HCT116 (cell line): Measurements from ENCODE around the gene G6PC3. TPM values are rescaled to one million over a fixed set of nuclear protein-coding genes. Genes with fewer than 3 reads are reported as not detected.
"Not testable (repeated sequence)": the region's sequence is repeated elsewhere in the genome, so short reads cannot be mapped to it uniquely, and the experiment has no call there.

Experiments used
- ATAC-seq: fragments of 200-7000 bp; cut with Tn5 transposase; 2 replicates; pipeline ENCODE4 v1.9.1; 2020; ENCODE audit warnings: mild to moderate bottlenecking, moderate library complexity
- BruUV-seq: library from RNA; stranded (reverse); fragments of 400-500 nt; replicated peaks from 2 replicates; lab custom pipeline; 2021; lab: Mats Ljungman, UMichigan
- CTCF ChIA-PET: fragments of 300-600 bp; sonication (Branson Sonifier 250); formaldehyde crosslinking; loops from one replicate; lab custom pipeline; 2021; ENCODE audit warnings: antibody characterized with exemption; lab: Charles Lee
- POLR2A ChIA-PET: fragments of 300-600, 350-600 bp; sonication (Branson Sonifier 250); formaldehyde crosslinking; loops from one replicate; lab custom pipeline; 2021; ENCODE audit warnings: antibody characterized with exemption; lab: Charles Lee
- RAD21 ChIA-PET, 2 experiments: fragments of 300-600 bp; sonication (Branson Sonifier 250); formaldehyde crosslinking; loops; one replicate each; lab custom pipeline; 2023; ENCODE audit warnings: low total read pairs in 2 of 2; ENCODE audit not compliant: uncharacterized antibody in 2 of 2, unreplicated experiment in 2 of 2, low non-redundant PET in 1 of 2; lab: Charles Lee
- DNase-seq: peaks from one replicate; pipeline ENCODE4 v3.0.0-alpha.2; 2010; ENCODE audit warnings: low read depth, low spot score
- H2AFZ ChIP-seq: fragments of 200-600 bp; shearing (Covaris generic), sonication (generic); 2 replicates; pipeline ENCODE4 v1.6.1; 2017; ENCODE audit warnings: low read depth, mixed run types, mixed read lengths, antibody characterized with exemption, low read length; ENCODE audit not compliant: poor library complexity, severe bottlenecking
- H3K27ac ChIP-seq: 2 replicates; pipeline ENCODE4 v1.5.1; 2012; ENCODE audit warnings: low read depth, low read length
- H3K27me3 ChIP-seq: fragments of 200-600 bp; sonication (generic); 2 replicates; pipeline ENCODE4 v1.6.1; 2016; ENCODE audit warnings: mixed run types, low read length, mixed read lengths; ENCODE audit not compliant: insufficient read depth
- H3K36me3 ChIP-seq, 2 experiments: fragments of 200-500 bp in 1 of 2; fragments of 200-600 bp in 1 of 2; sonication (Bioruptor generic) in 1 of 2; sonication (generic) in 1 of 2; 2 replicates each; pipeline versions ENCODE4 v1.5.1 to v1.6.1; 2014 to 2016; ENCODE audit warnings: low read length in 2 of 2, inconsistent platforms in 1 of 2, mixed read lengths in 1 of 2, mixed run types in 1 of 2; ENCODE audit not compliant: insufficient read depth in 2 of 2, control insufficient read depth in 1 of 2
- H3K4me1 ChIP-seq, 2 experiments: fragments of 200-600 bp in 1 of 2; sonication (generic) in 1 of 2; 2 replicates each; pipeline versions ENCODE4 v1.5.1 to v1.6.1; 2012 to 2017; ENCODE audit warnings: low read length in 2 of 2, inconsistent platforms in 1 of 2, mild to moderate bottlenecking in 1 of 2, mixed read lengths in 1 of 2, mixed run types in 1 of 2, moderate library complexity in 1 of 2; ENCODE audit not compliant: insufficient read depth in 2 of 2, control insufficient read depth in 1 of 2
- H3K4me2 ChIP-seq: fragments of 200-600 bp; sonication (generic); 2 replicates; pipeline ENCODE4 v1.6.1; 2017; ENCODE audit warnings: mixed run types, low read length, mixed read lengths
- H3K4me3 ChIP-seq, 2 experiments: fragments of 200-600 bp in 1 of 2; sonication (generic) in 1 of 2; replicated peaks in 1 of 2; 2 replicates each; pipeline ENCODE4 v1.5.1; 2011 to 2016; ENCODE audit warnings: low read length in 2 of 2, control low read depth in 1 of 2, low read depth in 1 of 2, mild to moderate bottlenecking in 1 of 2, mixed read lengths in 1 of 2, mixed run types in 1 of 2
- H3K79me2 ChIP-seq: fragments of 200-600 bp; sonication (generic); 2 replicates; pipeline ENCODE4 v1.6.1; 2017; ENCODE audit warnings: mild to moderate bottlenecking, mixed run types, low read length, moderate library complexity, mixed read lengths; ENCODE audit not compliant: insufficient read depth
- H3K9ac ChIP-seq: fragments of 200-600 bp; sonication (generic); 2 replicates; pipeline ENCODE4 v1.6.1; 2016; ENCODE audit warnings: low read length, mixed read lengths
- H3K9me2 ChIP-seq: fragments of 200-600 bp; sonication (generic), shearing (Covaris generic); 2 replicates; pipeline ENCODE4 v1.6.1; 2017; ENCODE audit warnings: mixed run types, mild to moderate bottlenecking, moderate library complexity; ENCODE audit not compliant: insufficient read depth
- H3K9me3 ChIP-seq, 2 experiments: fragments of 200-500 bp in 1 of 2; fragments of 200-600 bp in 1 of 2; sonication (Bioruptor generic) in 1 of 2; sonication (generic) in 1 of 2; 2 replicates each; pipeline ENCODE4 v1.6.1; 2014 to 2017; ENCODE audit warnings: low read length in 2 of 2, mixed read lengths in 2 of 2, inconsistent platforms in 1 of 2, low read depth in 1 of 2, mild to moderate bottlenecking in 1 of 2, mixed run types in 1 of 2, moderate library complexity in 1 of 2; ENCODE audit not compliant: control insufficient read depth in 1 of 2, insufficient read depth in 1 of 2
- H4K20me1 ChIP-seq: fragments of 200-600 bp; sonication (generic), shearing (Covaris generic); 2 replicates; pipeline ENCODE4 v1.6.1; 2017; ENCODE audit warnings: mixed run types, mild to moderate bottlenecking, moderate library complexity; ENCODE audit not compliant: insufficient read depth
- ELF1 ChIP-seq: IDR thresholded peaks from 2 replicates; pipeline ENCODE4 v1.6.1; 2012; ENCODE audit warnings: low read depth, borderline replicate concordance
- RAD21 ChIP-seq: IDR thresholded peaks from 2 replicates; pipeline ENCODE4 v1.6.1; 2012; ENCODE audit warnings: low read depth, mild to moderate bottlenecking
- intact Hi-C: fragments of 100-400 bp; cut with micrococcal nuclease; formaldehyde crosslinking; loops from 2 replicates; pipeline ENCODE4 v1.10.0; 2022
- total RNA-seq: library from RNA; stranded (reverse); gene quantifications from one replicate; pipeline ENCODE4 v1.2.1, GENCODE V29; 2021; ENCODE audit not compliant: unreplicated experiment

The G6PC3 gene
- total RNA-seq, 1 experiment from 2014 or later, result 50.6 TPM

GRCh38 chr17:44119062-44119461 is 48.5 kb downstream of the G6PC3 start:
- CTCF ChIA-PET, result interaction anchor here (0.9 kb wide), 1 partner anchor 35 kb away, joined by 4 read pairs; no protein-coding TSS in a partner anchor
- Histone ChIP-seq H3K27ac (no peak overlapping the region), H3K36me3 (no peaks in the 10 kb centered on the region), H4K20me1 (no peaks in the 10 kb centered on the region), H3K9me2 (no peaks in the 10 kb centered on the region), H2AFZ (no peak overlapping the region), H3K9ac (no peak overlapping the region), H3K4me2 (no peak overlapping the region), H3K4me3 (no peak overlapping the region), H3K9me3 (no peaks in the 10 kb centered on the region), H3K27me3 (no peaks in the 10 kb centered on the region), H3K4me1 (peaks cover 9 to 33% of the 10 kb centered on the region in 2 experiments; a peak in 3 of 4 replicates), H3K79me2 (peaks cover 8% of the 10 kb centered on the region; the same call in 1 of the 2 replicates)
- intact Hi-C loops, result loop anchor here (5.0 kb wide), 1 partner anchor 37 kb away; no protein-coding TSS in a partner anchor
- RAD21 ChIA-PET, result no interaction called here
- BruUV-seq, result no TSS peak
- TF ChIP-seq RAD21, result no peak
- ATAC-seq (no peak), DNase-seq (no peak)
- POLR2A ChIA-PET, result no interaction called here

- peaks cover 14 to 38% of the 10 kb centered on the region in 2 experiments for H3K4me1 ChIP-seq
- peaks cover 8% of the 10 kb centered on the region; the same call in 1 of the 2 replicates for H3K79me2 ChIP-seq
- no peak overlapping the region for H3K4me3 ChIP-seq
- no peak overlapping the region for H3K27ac ChIP-seq
- no TSS peak for BruUV-seq
- H3K9ac ChIP-seq, result no peak overlapping the region
- ATAC-seq, result no peak
- no peak overlapping the region for H2AFZ ChIP-seq
- intact Hi-C loops, result loop anchor here (5.0 kb wide), 1 partner anchor 37 kb away; no protein-coding TSS in a partner anchor
- H3K9me3 ChIP-seq, result no peaks in the 10 kb centered on the region
- CTCF ChIA-PET, result interaction anchor here (0.9 kb wide), 1 partner anchor 36 kb away, joined by 4 read pairs; no protein-coding TSS in a partner anchor
- no peaks in the 10 kb centered on the region for H3K27me3 ChIP-seq
- H4K20me1 ChIP-seq, result no peaks in the 10 kb centered on the region
- POLR2A ChIA-PET, result no interaction called here
- TF ChIP-seq ELF1, result no peak
- RAD21 ChIA-PET, result no interaction called here
- H3K4me2 ChIP-seq, result no peak overlapping the region
- DNase-seq, result no peak
- H3K36me3 ChIP-seq, result no peaks in the 10 kb centered on the region
- no peaks in the 10 kb centered on the region for H3K9me2 ChIP-seq
These were observed 49.3 kb downstream of the G6PC3 start for GRCh38 chr17:44119798-44120197.

- POLR2A ChIA-PET, H3K79me2 ChIP-seq, H4K20me1 ChIP-seq: not testable (repeated sequence)
These were observed 49.7 kb downstream of the G6PC3 start for GRCh38 chr17:44120281-44120680.

More at GRCh38 chr17:44120281-44120680, 49.7 kb downstream of the G6PC3 start:
- ATAC-seq, H3K9me2 ChIP-seq, intact Hi-C loops, H3K9me3 ChIP-seq, H3K27ac ChIP-seq, H3K4me3 ChIP-seq, BruUV-seq, H3K36me3 ChIP-seq, RAD21 ChIA-PET, H2AFZ ChIP-seq, H3K4me2 ChIP-seq, DNase-seq, H3K9ac ChIP-seq, H3K27me3 ChIP-seq: not testable (repeated sequence)
- peaks cover 14 to 38% of the 10 kb centered on the region in 2 experiments for H3K4me1 ChIP-seq
- CTCF ChIA-PET, result interaction anchor here (0.9 kb wide), 1 partner anchor 37 kb away, joined by 4 read pairs; no protein-coding TSS in a partner anchor
